GM12878 (cell line): Measurements from ENCODE around the gene RABL3. TPM values are rescaled to one million over a fixed set of nuclear protein-coding genes. Genes with fewer than 3 reads are reported as not detected.
A peak's percentile ranks its signal among the peaks of the same experiment; 100 is the strongest.

Experiments
- ATAC-seq: fragments of 200-7000 bp; cut with Tn5 transposase; 3 replicates; pipeline ENCODE4 v1.9.1; 2020; ENCODE audit warnings: mild to moderate bottlenecking, moderate library complexity
- BruUV-seq: library from RNA; stranded (reverse); fragments of 400-500 nt; replicated peaks from 2 replicates; lab custom pipeline; 2021; lab: Mats Ljungman, UMichigan
- CTCF ChIA-PET: fragments of 300-600 bp; sonication (Branson Sonifier 250); formaldehyde crosslinking; extraction: SDS; loops from one replicate; lab custom pipeline; 2021; ENCODE audit warnings: inconsistent platforms; lab: Yijun Ruan, JAX
- POLR2A ChIA-PET: fragments of 350-600 bp; formaldehyde crosslinking; extraction: SDS; loops from one replicate; lab custom pipeline; 2021; ENCODE audit warnings: inconsistent platforms; lab: Charles Lee
- RAD21 ChIA-PET: fragments of 300-600 bp; sonication (Branson Sonifier 250); formaldehyde crosslinking; loops from one replicate; lab custom pipeline; 2023; ENCODE audit warnings: antibody characterized with exemption; ENCODE audit not compliant: unreplicated experiment; lab: Charles Lee
- SMC1A ChIA-PET: fragments of 300-600 bp; sonication (Branson Sonifier 250); formaldehyde crosslinking; loops from one replicate; lab custom pipeline; 2023; ENCODE audit not compliant: unreplicated experiment, uncharacterized antibody; lab: Charles Lee
- DNase-seq: peaks from one replicate; pipeline ENCODE4 v3.0.0-alpha.2; 2011; ENCODE audit warnings: low read depth, low spot score
- FAIRE-seq: peaks from 3 replicates; lab custom pipeline; 2011; peaks lifted over from hg19 to GRCh38; lab: Jason Lieb, UNC
- H2AFZ ChIP-seq: 2 replicates; pipeline ENCODE4 v1.6.0; 2011; ENCODE audit warnings: low read depth, low read length, control low read depth; ENCODE audit not compliant: control insufficient read depth
- H3K27ac ChIP-seq: 2 replicates; pipeline ENCODE4 v1.5.1; 2011; ENCODE audit warnings: control low read depth; ENCODE audit not compliant: control insufficient read depth, insufficient read depth
- H3K27me3 ChIP-seq, 2 experiments: replicated peaks in 1 of 2; 2 replicates each; pipeline versions ENCODE4 v1.6.0 to v1.6.1; 2011; ENCODE audit warnings: low read length in 1 of 2; ENCODE audit not compliant: control insufficient read depth in 2 of 2, insufficient read depth in 2 of 2
- H3K36me3 ChIP-seq, 2 experiments: 2 replicates each; pipeline ENCODE4 v1.5.1; 2011; ENCODE audit warnings: low read length in 1 of 2; ENCODE audit not compliant: control insufficient read depth in 2 of 2, insufficient read depth in 2 of 2
- H3K4me1 ChIP-seq: 2 replicates; pipeline ENCODE4 v1.6.1; 2011; ENCODE audit warnings: mild to moderate bottlenecking, low read length, moderate library complexity, mixed read lengths; ENCODE audit not compliant: control insufficient read depth, insufficient read depth
- H3K4me2 ChIP-seq: 2 replicates; pipeline ENCODE4 v1.6.0; 2011; ENCODE audit warnings: control low read depth; ENCODE audit not compliant: control insufficient read depth, insufficient read depth
- H3K4me3 ChIP-seq: fragments of 200-600 bp; sonication (generic); 2 replicates; pipeline ENCODE4 v1.5.1; 2016
- H3K79me2 ChIP-seq: 2 replicates; pipeline ENCODE4 v1.6.0; 2011; ENCODE audit warnings: low read length; ENCODE audit not compliant: control insufficient read depth, insufficient read depth
- H3K9ac ChIP-seq: 2 replicates; pipeline ENCODE4 v1.8.0; 2011; ENCODE audit warnings: low read length, control low read depth, mixed read lengths; ENCODE audit not compliant: control insufficient read depth, insufficient read depth
- H3K9me3 ChIP-seq: replicated peaks from 3 replicates; pipeline ENCODE4 v1.5.1; 2011; ENCODE audit warnings: mild to moderate bottlenecking, low read length; ENCODE audit not compliant: control insufficient read depth, insufficient read depth
- H4K20me1 ChIP-seq: 2 replicates; pipeline ENCODE4 v1.6.0; 2011; ENCODE audit not compliant: control insufficient read depth, insufficient read depth
- BHLHE40 ChIP-seq, 2 experiments: fragments of 450-650 bp in 1 of 2; IDR thresholded peaks; 2 replicates each; pipeline ENCODE4 v1.6.1; 2011 to 2017; ENCODE audit warnings: low read depth in 2 of 2, borderline replicate concordance in 1 of 2, improper control_type of control experiment in 1 of 2, low read length in 1 of 2, mild to moderate bottlenecking in 1 of 2
- CBX5 ChIP-seq: sonication (generic); IDR thresholded peaks from 2 replicates; pipeline ENCODE4 v1.6.1; 2016; ENCODE audit warnings: low read depth, moderate library complexity, mild to moderate bottlenecking, inconsistent platforms
- CEBPZ ChIP-seq: fragments of 150-350 bp; IDR thresholded peaks from 2 replicates; pipeline ENCODE4 v1.6.1; 2016; ENCODE audit warnings: low read depth, low read length
- KAT2A ChIP-seq: conservative IDR thresholded peaks from 2 replicates; pipeline ENCODE4 v1.6.1; 2011; ENCODE audit warnings: low read depth, low read length; ENCODE audit not compliant: control insufficient read depth
- MTA3 ChIP-seq: IDR thresholded peaks from 2 replicates; pipeline ENCODE4 v1.6.1; 2012; ENCODE audit warnings: low read length, inconsistent platforms, borderline replicate concordance
- MXI1 ChIP-seq: fragments of 150-350 bp; IDR thresholded peaks from 2 replicates; pipeline ENCODE4 v1.6.1; 2011; ENCODE audit warnings: low read depth, mild to moderate bottlenecking, inconsistent platforms, low read length, improper control_type of control experiment
- NFXL1 ChIP-seq: fragments of 450-650 bp; IDR thresholded peaks from 2 replicates; pipeline ENCODE4 v1.6.1; 2017; ENCODE audit warnings: antibody characterized with exemption, mild to moderate bottlenecking, borderline replicate concordance
- NR2C2 ChIP-seq: IDR thresholded peaks from 2 replicates; pipeline ENCODE4 v1.6.1; 2011; ENCODE audit warnings: borderline replicate concordance, low read depth; ENCODE audit not compliant: control insufficient read depth, insufficient read length
- RB1 ChIP-seq: fragments of 450-650 bp; formaldehyde crosslinking; IDR thresholded peaks from 2 replicates; pipeline ENCODE4 v1.6.1; 2017; ENCODE audit warnings: mild to moderate bottlenecking, borderline replicate concordance
- SMAD1 ChIP-seq: fragments of 450-650 bp; IDR thresholded peaks from 2 replicates; pipeline ENCODE4 v1.6.1; 2018; ENCODE audit warnings: mild to moderate bottlenecking, low read depth; ENCODE audit not compliant: partially characterized antibody
- SMAD5 ChIP-seq: IDR thresholded peaks from 2 replicates; pipeline ENCODE4 v1.6.1; 2016; ENCODE audit warnings: antibody characterized with exemption, low read depth
- SMARCA5 ChIP-seq: fragments of 450-650 bp; IDR thresholded peaks from 2 replicates; pipeline ENCODE4 v1.6.1; 2017; ENCODE audit warnings: mild to moderate bottlenecking
- ZNF217 ChIP-seq: fragments of 450-650 bp; IDR thresholded peaks from 2 replicates; pipeline ENCODE4 v1.6.1; 2017; ENCODE audit warnings: antibody characterized with exemption, mild to moderate bottlenecking
- ZNF687 ChIP-seq: fragments of 450-650 bp; IDR thresholded peaks from 2 replicates; pipeline ENCODE4 v1.6.1; 2017; ENCODE audit warnings: mild to moderate bottlenecking, moderate library complexity
- WGBS: methylation state at CpG from one replicate; pipeline ENCODE4 v1.1.6; 2016; ENCODE audit warnings: low lambda C conversion rate; ENCODE audit not compliant: insufficient replicate concordance, insufficient coverage; ENCODE audit errors: missing lambda C conversion rate; 5-methylcytosine and 5-hydroxymethylcytosine counted together
- in situ Hi-C: fragments of 300-500 bp; cut with MboI; formaldehyde crosslinking; loops from 9 replicates; pipeline ENCODE4 v1.14.3; 2018; ENCODE audit warnings: mixed read lengths
- intact Hi-C: fragments of 100-400 bp; cut with micrococcal nuclease; formaldehyde crosslinking; loops from one replicate; pipeline ENCODE4 v1.14.2; 2022; ENCODE audit not compliant: unreplicated experiment
- polyA plus RNA-seq, 11 experiments: library from polyadenylated mRNA; depleted of rRNA in 4 of 11; unstranded in 6 of 11; stranded (reverse) in 5 of 11; fragments of >200 nt; fragmentation: Nextera tagmentation in 4 of 11; fragmentation: Illumina TruSeq in 1 of 11; extraction: Ambion mirVana in 4 of 11; extraction: Trizol in 1 of 11; gene quantifications; 1 replicate in 1 of 11; 2 replicates in 10 of 11; pipeline versions ENCODE4 v1.2.1 to v1.2.3, GENCODE V29; 2011 to 2016; ENCODE audit warnings: inconsistent platforms in 2 of 11, missing spikeins in 2 of 11, low read depth in 1 of 11
- total RNA-seq, 4 experiments: library from RNA; depleted of rRNA in 3 of 4; stranded (reverse); fragments of >200 nt in 3 of 4; fragmentation: Illumina TruSeq in 1 of 4; extraction: Trizol in 1 of 4; gene quantifications; 2 replicates each; pipeline versions ENCODE4 v1.2.1 to v1.2.3, GENCODE V29; 2013 to 2021

Gene RABL3
- total and polyA plus RNA-seq, 10 of the 15 experiments (the other 5 are each of a cell fraction or from before 2014, with no cell fraction given): 10.5 to 38.0 (median 25.2) TPM

- TF ChIP-seq NR2C2 (no peak), SMAD1 (no peak)
These were observed 591 bp upstream of the RABL3 start (continued) for GRCh38 chr3:120742849-120743365.

- CTCF ChIA-PET: interaction anchor here (0.8 to 3.2 kb wide), 10 partner anchors 12 to 183 kb away, joined by 3 to 15 read pairs (median 4); no protein-coding TSS in a partner anchor
- Histone ChIP-seq H3K4me1 (no peaks in the 10 kb centered on the region), H3K4me3 (peak overlapping the region; percentile 100), H4K20me1 (no peaks in the 10 kb centered on the region), H3K9ac (peak overlapping the region; percentile 92), H3K9me3 (no peaks in the 10 kb centered on the region; the same call in 2 of the 3 replicates), H3K79me2 (peaks cover 49% of the 10 kb centered on the region), H3K4me2 (peak overlapping the region; percentile 85), H2AFZ (peak overlapping the region; percentile 100), H3K36me3 (no peaks in the 10 kb centered on the region; a peak in 1 of 4 replicates), H3K27ac (peak overlapping the region; percentile 100), H3K27me3 (no peaks in the 10 kb centered on the region)
- DNase-seq (peak; percentile 26), FAIRE-seq (no peak), ATAC-seq (peak; percentile 47)
- intact Hi-C loops: loop anchor here (1.0 to 2.0 kb wide), 4 partner anchors 21 to 145 kb away; partner anchors contain the start of gene NDUFB4
- RAD21 ChIA-PET: interaction anchor here (0.8 to 3.4 kb wide), 8 partner anchors 12 to 146 kb away, joined by 3 to 30 read pairs (median 4); partner anchors contain the start of gene NDUFB4
- SMC1A ChIA-PET: interaction anchor here (0.6 to 3.5 kb wide), 21 partner anchors 10 to 691 kb away, joined by 3 to 22 read pairs (median 5); partner anchors contain the start of gene NDUFB4
- in situ Hi-C loops: no loop called here
- 0% methylated on average over 10 of the region's 10 CpGs for WGBS
- POLR2A ChIA-PET: interaction anchor here (0.9 to 3.0 kb wide), 5 partner anchors 11 to 146 kb away, joined by 3 to 23 read pairs (median 4); partner anchors contain the start of gene NDUFB4
- BruUV-seq: no TSS peak
- TF ChIP-seq MXI1 (peak; percentile 57; the same call in 1 of the 2 replicates), ZNF687 (peak; percentile 36; the same call in 1 of the 2 replicates), MTA3 (0 out of 2 replicates have a peak, but pooled peaks have one; percentile 44), KAT2A (no peak), SMARCA5 (peak; percentile 73), NFXL1 (no peak), CBX5 (peak; percentile 70; the same call in 1 of the 2 replicates), ZNF217 (peak; percentile 67), BHLHE40 (IDR thresholded peaks at IDR 0.05; ENCODE audit: borderline replicate concordance in 1 of 2, low read depth in 2 of 2, low read length in 1 of 2) (peak; percentile 95 to 97), RB1 (no peak), CEBPZ (no peak), SMAD5 (no peak)
These were observed 499 bp downstream of the RABL3 start for GRCh38 chr3:120741837-120742197.
